Activated effector memory CD4-positive, alpha-beta T cell treated with anti-CD3 and anti-CD28 coated beads, Interleukin-2, amount 50 U/mL, for 16 hours (primary cell): ENCODE data around the gene NOP14.
"Not testable (repeated sequence)": the region's sequence is repeated elsewhere in the genome, so short reads cannot be mapped to it uniquely, and the experiment has no call there.

Experiments
- DNase-seq: peaks from one replicate; pipeline ENCODE4 v3.0.0-alpha.2; 2020

NOP14 gene

GRCh38 chr4:2961421-2961810, 1.8 kb downstream of the NOP14 start:
- DNase-seq, result peak; percentile 68

- not testable (repeated sequence) for DNase-seq
Measured at GRCh38 chr4:2960450-2960849, 2.8 kb downstream of the NOP14 start.

- no peak for DNase-seq
Measured at GRCh38 chr4:2958446-2958845, 4.8 kb downstream of the NOP14 start.

GRCh38 chr4:2955186-2956044, 7.8 kb downstream of the NOP14 start:
- DNase-seq, result not testable (repeated sequence)

GRCh38 chr4:2954358-2955185, 8.6 kb downstream of the NOP14 start:
- peak; percentile 90 for DNase-seq

- DNase-seq, result no peak
Measured at GRCh38 chr4:2953496-2953895, 9.7 kb downstream of the NOP14 start.

GRCh38 chr4:2950221-2950989, 12.8 kb downstream of the NOP14 start:
- peak; percentile 50 for DNase-seq

- peak; percentile 55 for DNase-seq
Measured at GRCh38 chr4:2949782-2950125, 13.5 kb downstream of the NOP14 start.

- DNase-seq, result peak; percentile 70
Measured at GRCh38 chr4:2948895-2949781, 14.1 kb downstream of the NOP14 start.

GRCh38 chr4:2947926-2948325, 15.3 kb downstream of the NOP14 start:
- peak; percentile 58 for DNase-seq

GRCh38 chr4:2946812-2947600, 16.2 kb downstream of the NOP14 start:
- peak; percentile 53 for DNase-seq

GRCh38 chr4:2945619-2946604, 17.3 kb downstream of the NOP14 start:
- DNase-seq, result not testable (repeated sequence)

- DNase-seq, result peak; percentile 50
Measured at GRCh38 chr4:2944586-2945526, 18.4 kb downstream of the NOP14 start.

GRCh38 chr4:2944091-2944482, 19.1 kb downstream of the NOP14 start:
- peak; percentile 57 for DNase-seq

GRCh38 chr4:2943364-2944090, 19.7 kb downstream of the NOP14 start:
- peak; percentile 54 for DNase-seq

GRCh38 chr4:2942532-2943363, 20.5 kb downstream of the NOP14 start:
- DNase-seq, result peak; percentile 69

- DNase-seq, result no peak
Measured at GRCh38 chr4:2942037-2942531, 21.1 kb downstream of the NOP14 start.
